ENCODE results near the gene PNLIPRP1.

GRCh38 chr10:116655568-116655967, 64.8 kb downstream of the PNLIPRP1 start:
- TF ChIP-seq CTCF (IDR thresholded peaks at IDR 0.05 in 2 of 3, conservative IDR thresholded peaks at IDR 0.05 in 1 of 3; ENCODE audit: control insufficient read depth in 2 of 3, extremely low read depth in 1 of 3, insufficient read depth in 1 of 3, low read depth in 3 of 3, low read length in 3 of 3) (no peak), POLR2AphosphoS5 (IDR thresholded peaks at IDR 0.05; ENCODE audit: low read length) (no peak), EP300 (IDR thresholded peaks at IDR 0.05; ENCODE audit: borderline replicate concordance in 1 of 2, control insufficient read depth in 1 of 2, low read depth in 2 of 2, low read length in 2 of 2) (no peak), BHLHE40 (IDR thresholded peaks at IDR 0.05; ENCODE audit: borderline replicate concordance in 1 of 2, low read depth in 2 of 2, low read length in 1 of 2) (no peak), ZNF274 (IDR thresholded peaks at IDR 0.05; ENCODE audit: insufficient read depth, insufficient read length) (no peak), MEF2B (IDR thresholded peaks at IDR 0.05; ENCODE audit: partially characterized antibody, poor library complexity, severe bottlenecking) (no peak), ZNF217 (IDR thresholded peaks at IDR 0.05) (no peak), CBX5 (IDR thresholded peaks at IDR 0.05; ENCODE audit: low read depth) (no peak), CUX1 (IDR thresholded peaks at IDR 0.05; ENCODE audit: insufficient replicate concordance, low read depth, low read length) (no peak), RFX5 (IDR thresholded peaks at IDR 0.05; ENCODE audit: low read depth, low read length) (no peak), RELA (IDR thresholded peaks at IDR 0.05; ENCODE audit: borderline replicate concordance, partially characterized antibody) (no peak), CHD2 (IDR thresholded peaks at IDR 0.05; ENCODE audit: borderline replicate concordance, low read depth, low read length) (no peak)
- TF ChIP-seq, protein P1, sequence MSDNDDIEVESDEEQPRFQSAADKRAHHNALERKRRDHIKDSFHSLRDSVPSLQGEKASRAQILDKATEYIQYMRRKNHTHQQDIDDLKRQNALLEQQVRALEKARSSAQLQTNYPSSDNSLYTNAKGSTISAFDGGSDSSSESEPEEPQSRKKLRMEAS (IDR thresholded peaks at IDR 0.05; ENCODE audit: low read depth, low read length): no peak
- TF ChIP-seq, protein P2, sequence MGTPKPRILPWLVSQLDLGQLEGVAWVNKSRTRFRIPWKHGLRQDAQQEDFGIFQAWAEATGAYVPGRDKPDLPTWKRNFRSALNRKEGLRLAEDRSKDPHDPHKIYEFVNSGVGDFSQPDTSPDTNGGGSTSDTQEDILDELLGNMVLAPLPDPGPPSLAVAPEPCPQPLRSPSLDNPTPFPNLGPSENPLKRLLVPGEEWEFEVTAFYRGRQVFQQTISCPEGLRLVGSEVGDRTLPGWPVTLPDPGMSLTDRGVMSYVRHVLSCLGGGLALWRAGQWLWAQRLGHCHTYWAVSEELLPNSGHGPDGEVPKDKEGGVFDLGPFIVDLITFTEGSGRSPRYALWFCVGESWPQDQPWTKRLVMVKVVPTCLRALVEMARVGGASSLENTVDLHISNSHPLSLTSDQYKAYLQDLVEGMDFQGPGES (IDR thresholded peaks at IDR 0.05): no peak
